Endothelial cell (in vitro differentiated cells): ENCODE measurements around the gene SEMA3A. TPM values are rescaled to one million over a fixed set of nuclear protein-coding genes. Genes with fewer than 3 reads are reported as not detected.
"Not testable (repeated sequence)": the region's sequence is repeated elsewhere in the genome, so short reads cannot be mapped to it uniquely, and the experiment has no call there.

ENCODE experiments used
- DNase-seq: peaks from one replicate; pipeline ENCODE4 v3.0.0; 2021; ENCODE audit warnings: low spot score
- H3K27ac Mint-ChIP-seq: one replicate; pipeline ENCODE4 v1.8.0; 2021; ENCODE audit warnings: mixed read lengths, inconsistent platforms; ENCODE audit not compliant: unreplicated experiment
- H3K27me3 Mint-ChIP-seq: one replicate; pipeline ENCODE4 v1.8.0; 2021; ENCODE audit warnings: mild to moderate bottlenecking, moderate library complexity, mixed read lengths, inconsistent platforms; ENCODE audit not compliant: unreplicated experiment
- H3K36me3 Mint-ChIP-seq: one replicate; pipeline ENCODE4 v1.8.0; 2021; ENCODE audit warnings: mild to moderate bottlenecking, low read depth, mixed read lengths, inconsistent platforms; ENCODE audit not compliant: unreplicated experiment
- H3K4me1 Mint-ChIP-seq: one replicate; pipeline ENCODE4 v1.8.0; 2021; ENCODE audit warnings: mild to moderate bottlenecking, mixed read lengths, inconsistent platforms; ENCODE audit not compliant: unreplicated experiment
- H3K4me3 Mint-ChIP-seq: one replicate; pipeline ENCODE4 v1.8.0; 2021; ENCODE audit warnings: mild to moderate bottlenecking, mixed read lengths, inconsistent platforms; ENCODE audit not compliant: unreplicated experiment
- H3K9me3 Mint-ChIP-seq: one replicate; pipeline ENCODE4 v1.8.0; 2021; ENCODE audit warnings: mixed read lengths, inconsistent platforms; ENCODE audit not compliant: unreplicated experiment
- total RNA-seq: library from RNA; stranded (reverse); fragmentation: NEBNext Ultra II Directional; extraction: Animal tissue kit (Norgen Biotek cat#: 25700); gene quantifications from one replicate; pipeline ENCODE4 v1.2.1, GENCODE V29; 2021; ENCODE audit not compliant: unreplicated experiment
- TF ChIP-seq, protein P1 (sequence below): fragments of 200-600 bp; sonication (generic); IDR thresholded peaks from one replicate; pipeline ENCODE4 v1.5.0; 2021; ENCODE audit warnings: antibody characterized with exemption; ENCODE audit not compliant: unreplicated experiment

SEMA3A gene
- total RNA-seq, 1 donor from 2014 or later: 8.5 TPM

DNA sequence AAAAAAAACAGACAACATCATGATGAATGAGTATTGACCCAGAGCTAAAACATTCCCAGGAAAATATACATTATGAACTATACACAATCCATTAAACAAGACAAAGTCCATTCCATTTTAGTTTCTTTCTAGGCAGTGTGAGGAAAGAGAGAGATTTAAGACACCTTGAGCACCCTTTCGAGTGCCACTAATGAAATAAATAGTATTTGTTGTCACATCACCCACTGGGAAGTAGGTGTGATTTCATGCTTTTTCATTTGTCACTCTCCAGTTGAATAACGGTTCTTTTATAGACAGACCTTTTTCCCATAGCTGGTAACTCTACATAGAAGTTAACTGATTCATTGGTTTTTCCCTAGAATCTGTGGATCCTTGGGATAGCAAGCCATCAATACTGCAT is 29.9 kb upstream of the SEMA3A start:
- H3K4me1 Mint-ChIP-seq: no peaks in the 10 kb centered on the region
- DNase-seq: no peak
- TF ChIP-seq, protein P1, sequence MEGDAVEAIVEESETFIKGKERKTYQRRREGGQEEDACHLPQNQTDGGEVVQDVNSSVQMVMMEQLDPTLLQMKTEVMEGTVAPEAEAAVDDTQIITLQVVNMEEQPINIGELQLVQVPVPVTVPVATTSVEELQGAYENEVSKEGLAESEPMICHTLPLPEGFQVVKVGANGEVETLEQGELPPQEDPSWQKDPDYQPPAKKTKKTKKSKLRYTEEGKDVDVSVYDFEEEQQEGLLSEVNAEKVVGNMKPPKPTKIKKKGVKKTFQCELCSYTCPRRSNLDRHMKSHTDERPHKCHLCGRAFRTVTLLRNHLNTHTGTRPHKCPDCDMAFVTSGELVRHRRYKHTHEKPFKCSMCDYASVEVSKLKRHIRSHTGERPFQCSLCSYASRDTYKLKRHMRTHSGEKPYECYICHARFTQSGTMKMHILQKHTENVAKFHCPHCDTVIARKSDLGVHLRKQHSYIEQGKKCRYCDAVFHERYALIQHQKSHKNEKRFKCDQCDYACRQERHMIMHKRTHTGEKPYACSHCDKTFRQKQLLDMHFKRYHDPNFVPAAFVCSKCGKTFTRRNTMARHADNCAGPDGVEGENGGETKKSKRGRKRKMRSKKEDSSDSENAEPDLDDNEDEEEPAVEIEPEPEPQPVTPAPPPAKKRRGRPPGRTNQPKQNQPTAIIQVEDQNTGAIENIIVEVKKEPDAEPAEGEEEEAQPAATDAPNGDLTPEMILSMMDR: no peak
- H3K36me3 Mint-ChIP-seq: no peaks in the 10 kb centered on the region
- H3K27me3 Mint-ChIP-seq: peaks cover 2% of the 10 kb centered on the region
- no peaks in the 10 kb centered on the region for H3K9me3 Mint-ChIP-seq
- no peak overlapping the region for H3K4me3 Mint-ChIP-seq
- H3K27ac Mint-ChIP-seq: no peak overlapping the region

DNA sequence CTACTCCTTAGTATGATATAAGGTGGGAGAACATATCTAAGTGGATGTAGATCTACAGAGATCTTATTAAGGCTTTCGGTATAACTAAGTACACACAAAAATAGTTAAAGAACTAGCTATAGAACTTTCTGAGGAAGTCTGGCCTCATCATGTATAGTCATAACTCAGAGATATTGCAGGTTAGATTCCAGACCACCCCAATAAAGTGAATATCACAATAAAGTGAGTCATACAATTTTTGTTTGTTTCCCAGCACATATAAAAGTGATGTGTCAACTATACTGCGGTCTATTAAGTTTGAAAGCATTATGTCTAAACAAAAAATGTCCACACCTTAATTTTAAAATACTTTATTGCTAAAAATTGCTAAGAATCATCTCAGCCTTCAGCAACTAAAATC is 24.7 kb upstream of the SEMA3A start:
- H3K27ac Mint-ChIP-seq: no peak overlapping the region
- no peak for DNase-seq
- peaks cover 1% of the 10 kb centered on the region for H3K27me3 Mint-ChIP-seq
- no peaks in the 10 kb centered on the region for H3K9me3 Mint-ChIP-seq
- TF ChIP-seq, protein P1: no peak
- no peaks in the 10 kb centered on the region for H3K4me1 Mint-ChIP-seq
- no peak overlapping the region for H3K4me3 Mint-ChIP-seq
- H3K36me3 Mint-ChIP-seq: no peaks in the 10 kb centered on the region

GRCh38 chr7:84218681-84219080 is 24.1 kb upstream of the SEMA3A start:
- H3K36me3 Mint-ChIP-seq: no peaks in the 10 kb centered on the region
- H3K27me3 Mint-ChIP-seq: peaks cover 1% of the 10 kb centered on the region
- no peak for DNase-seq
- H3K9me3 Mint-ChIP-seq: no peaks in the 10 kb centered on the region
- H3K27ac Mint-ChIP-seq: no peak overlapping the region
- TF ChIP-seq, protein P1: no peak
- H3K4me3 Mint-ChIP-seq: no peak overlapping the region
- H3K4me1 Mint-ChIP-seq: no peaks in the 10 kb centered on the region

- DNase-seq: no peak
- Mint-ChIP-seq H3K4me3 (no peak overlapping the region), H3K27ac (no peak overlapping the region), H3K27me3 (peaks cover 4% of the 10 kb centered on the region), H3K9me3 (peaks cover 3% of the 10 kb centered on the region), H3K4me1 (no peaks in the 10 kb centered on the region), H3K36me3 (no peaks in the 10 kb centered on the region)
- TF ChIP-seq, protein P1: no peak
These were observed 21.9 kb upstream of the SEMA3A start for GRCh38 chr7:84216472-84216871.

GRCh38 chr7:84214757-84215156 is 20.2 kb upstream of the SEMA3A start:
- H3K36me3 Mint-ChIP-seq, H3K4me3 Mint-ChIP-seq, H3K27ac Mint-ChIP-seq, DNase-seq, H3K27me3 Mint-ChIP-seq, H3K4me1 Mint-ChIP-seq, H3K9me3 Mint-ChIP-seq: not testable (repeated sequence)

- TF ChIP-seq, protein P1: no peak
- Mint-ChIP-seq H3K4me1 (peaks cover 10% of the 10 kb centered on the region), H3K9me3 (peaks cover 3% of the 10 kb centered on the region), H3K4me3 (no peak overlapping the region), H3K27me3 (peaks cover 3% of the 10 kb centered on the region), H3K36me3 (no peaks in the 10 kb centered on the region), H3K27ac (no peak overlapping the region)
- no peak for DNase-seq
These were observed 15.7 kb upstream of the SEMA3A start for GRCh38 chr7:84210301-84210700.
